ENCODE measurements around the gene GSX1. TPM values are rescaled to one million over a fixed set of nuclear protein-coding genes. Genes with fewer than 3 reads are reported as not detected.
"Not testable (repeated sequence)": the region's sequence is repeated elsewhere in the genome, so short reads cannot be mapped to it uniquely, and the experiment has no call there.

Gene GSX1
- total RNA-seq, result not detected

- Histone ChIP-seq H3K36me3 (replicated peaks in 1 of 2; ENCODE audit: insufficient read depth in 1 of 2, low read depth in 2 of 2) (no peaks in the 10 kb centered on the region), H3K4me1 (peaks cover 53% of the 10 kb centered on the region), H3K9me3 (no peaks in the 10 kb centered on the region), H3K27ac (no peak within 1 kb of the TSS), H3K27me3 (peaks cover 0 to 77% of the 10 kb centered on the region in 2 donors), H3K4me3 (peak within 1 kb of the TSS in 1 of 2 donors; percentile 6)
- intact Hi-C loops (cut with DNase I), result no loop called here
- no peak for TF ChIP-seq POLR2A (IDR thresholded peaks at IDR 0.05)
- TF ChIP-seq CTCF (IDR thresholded peaks at IDR 0.05), result peak in 1 of 7 experiments; percentile 11
- DNase-seq (peak; percentile 77 to 84 (median 80)), ATAC-seq (peak; percentile 94)
- 2% methylated on average over 38 to 77 of the region's 87 CpGs for WGBS, 2 donors
Measured at GRCh38 chr13:27792393-27793218, at the start of gene GSX1. GSX1 (plus strand) TSS chr13:27792483; CDS start chr13:27792691, 208 bp downstream.

- no peaks in the 10 kb centered on the region for H3K27me3 ChIP-seq
- no peaks in the 10 kb centered on the region for H3K9me3 ChIP-seq
- no peak for DNase-seq
- H3K4me3 ChIP-seq, result no peak overlapping the region
- intact Hi-C loops (cut with DNase I), result no loop called here
- 46 to 65% methylated on average over 7 of the region's 7 CpGs for WGBS, 2 donors
- no peaks in the 10 kb centered on the region for H3K36me3 ChIP-seq (replicated peaks in 1 of 2; ENCODE audit: insufficient read depth in 1 of 2, low read depth in 2 of 2)
- no peaks in the 10 kb centered on the region for H3K4me1 ChIP-seq
- TF ChIP-seq CTCF (IDR thresholded peaks at IDR 0.05) (no peak), POLR2A (IDR thresholded peaks at IDR 0.05) (no peak)
- ATAC-seq, result no peak
- H3K27ac ChIP-seq, result no peak overlapping the region
Measured at GRCh38 chr13:27744801-27745200, 47.5 kb upstream of the GSX1 start.

- H3K36me3 ChIP-seq (replicated peaks in 1 of 2; ENCODE audit: insufficient read depth in 1 of 2, low read depth in 2 of 2), result no peaks in the 10 kb centered on the region
- DNase-seq (no peak), ATAC-seq (no peak)
- TF ChIP-seq POLR2A (IDR thresholded peaks at IDR 0.05), result no peak
- no peak for TF ChIP-seq CTCF (IDR thresholded peaks at IDR 0.05)
- intact Hi-C loops (cut with DNase I), result no loop called here
- WGBS, 2 donors, result 83 to 90% methylated on average over 5 of the region's 5 CpGs
- no peak overlapping the region for H3K4me3 ChIP-seq
- no peaks in the 10 kb centered on the region for H3K4me1 ChIP-seq
- no peaks in the 10 kb centered on the region for H3K9me3 ChIP-seq
- no peak overlapping the region for H3K27ac ChIP-seq
- H3K27me3 ChIP-seq, result no peaks in the 10 kb centered on the region
Measured at GRCh38 chr13:27745301-27745700, 47.0 kb upstream of the GSX1 start.

GRCh38 chr13:27748143-27748542 lies 44.1 kb upstream of the GSX1 start:
- H3K27me3 ChIP-seq; H3K4me1 ChIP-seq; ATAC-seq; DNase-seq; H3K9me3 ChIP-seq; intact Hi-C loops (cut with DNase I); H3K27ac ChIP-seq; H3K36me3 ChIP-seq (replicated peaks in 1 of 2; ENCODE audit: insufficient read depth in 1 of 2, low read depth in 2 of 2); H3K4me3 ChIP-seq: not testable (repeated sequence)
- 93 to 94% methylated on average over 9 to 21 of the region's 21 CpGs for WGBS, 2 donors

GRCh38 chr13:27751953-27752532 lies 40.2 kb upstream of the GSX1 start:
- ATAC-seq, result no peak
- 56 to 62% methylated on average over 4 of the region's 4 CpGs for WGBS, 2 donors
- Histone ChIP-seq H3K27me3 (no peaks in the 10 kb centered on the region), H3K27ac (no peak overlapping the region), H3K9me3 (no peaks in the 10 kb centered on the region), H3K36me3 (replicated peaks in 1 of 2; ENCODE audit: insufficient read depth in 1 of 2, low read depth in 2 of 2) (no peaks in the 10 kb centered on the region), H3K4me1 (no peaks in the 10 kb centered on the region), H3K4me3 (no peak overlapping the region)
- intact Hi-C loops (cut with DNase I), result no loop called here
- no peak for DNase-seq
- TF ChIP-seq CTCF (IDR thresholded peaks at IDR 0.05), result no peak
- TF ChIP-seq POLR2A (IDR thresholded peaks at IDR 0.05), result no peak
